ENCODE measurements around the gene SUFU.
"Not testable (repeated sequence)": the region's sequence is repeated elsewhere in the genome, so short reads cannot be mapped to it uniquely, and the experiment has no call there.

The SUFU gene

GRCh38 chr10:102514487-102515311, 10.9 kb downstream of the SUFU start:
- no peak for DNase-seq (ENCODE audit: low spot score)

- DNase-seq (ENCODE audit: low spot score) = no peak
Measured at GRCh38 chr10:102515724-102516123, 12.0 kb downstream of the SUFU start.

GRCh38 chr10:102517553-102517952, 13.8 kb downstream of the SUFU start:
- no peak for DNase-seq (ENCODE audit: low spot score)

DNA sequence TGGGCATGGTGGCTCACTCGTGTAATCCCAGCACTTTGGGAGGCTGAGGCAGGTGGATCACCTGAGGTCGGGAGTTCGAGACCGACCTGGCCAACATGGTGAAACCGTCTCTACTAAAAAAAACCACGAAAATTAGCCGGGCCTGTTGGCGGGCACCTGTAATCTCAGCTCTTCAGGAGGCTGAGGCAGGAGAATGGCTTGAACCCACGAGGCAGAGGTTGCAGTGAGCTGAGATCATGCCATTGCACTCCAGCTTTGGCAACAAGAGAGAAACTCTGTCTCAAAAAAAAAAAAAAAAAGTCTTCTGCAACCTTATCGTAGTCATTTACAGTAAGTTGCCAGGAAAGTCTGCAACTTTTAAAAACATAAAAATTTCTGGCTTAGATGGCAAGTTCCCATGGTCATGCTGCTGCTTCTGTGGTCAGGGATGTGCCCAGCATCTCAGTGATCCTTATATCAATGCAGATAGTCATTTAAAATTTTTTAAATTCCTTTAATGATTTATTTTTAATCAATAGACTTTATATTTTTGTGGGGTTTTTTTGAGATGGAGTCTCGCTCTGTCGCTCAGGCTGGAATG, 15.6 kb downstream of the SUFU start:
- DNase-seq (ENCODE audit: low spot score) = no peak

GRCh38 chr10:102522874-102523249, 19.1 kb downstream of the SUFU start:
- no peak for DNase-seq (ENCODE audit: low spot score)

DNA sequence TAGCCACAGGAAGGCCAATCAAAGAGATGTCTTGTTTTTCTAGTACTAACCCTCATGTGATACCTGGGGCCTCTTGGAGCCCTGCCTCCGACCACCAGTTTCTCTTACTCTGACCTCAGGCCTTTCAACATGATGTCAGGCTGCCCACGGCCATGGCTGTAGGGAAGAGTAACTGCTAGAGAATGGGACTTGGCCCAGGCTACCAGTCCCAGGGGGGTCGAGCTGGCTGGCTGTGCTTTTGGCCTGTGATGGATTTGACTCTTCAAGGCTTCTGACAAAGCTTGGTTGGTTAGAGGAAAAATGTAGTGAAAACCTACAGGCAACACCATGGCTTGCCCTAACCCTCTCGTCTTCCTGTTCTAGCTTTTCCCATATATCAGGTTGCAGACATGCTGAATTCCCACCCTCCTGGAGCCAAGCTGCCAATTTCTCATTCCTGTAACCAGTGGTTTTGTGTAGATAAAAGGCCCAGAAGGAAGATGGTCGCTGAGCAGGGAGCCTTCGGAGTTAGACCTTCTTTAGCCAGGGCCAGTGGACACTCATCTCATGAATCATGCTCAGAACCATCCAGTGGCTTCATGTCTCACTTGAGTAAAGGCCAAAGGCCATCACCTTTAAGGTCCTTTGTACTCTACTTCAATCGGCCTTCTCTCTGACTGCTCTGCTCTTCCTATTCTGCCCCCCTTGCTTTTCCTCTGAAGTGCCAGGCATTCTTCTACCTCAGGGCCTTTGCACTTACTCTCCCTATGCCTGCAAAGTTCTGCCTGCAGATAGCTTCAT, 19.7 kb downstream of the SUFU start:
- no peak for DNase-seq (ENCODE audit: low spot score)

- DNase-seq (ENCODE audit: low spot score) = no peak
Measured at GRCh38 chr10:102524746-102525145, 21.0 kb downstream of the SUFU start.

GRCh38 chr10:102527546-102527945, 23.8 kb downstream of the SUFU start:
- DNase-seq (ENCODE audit: low spot score) = no peak

DNA sequence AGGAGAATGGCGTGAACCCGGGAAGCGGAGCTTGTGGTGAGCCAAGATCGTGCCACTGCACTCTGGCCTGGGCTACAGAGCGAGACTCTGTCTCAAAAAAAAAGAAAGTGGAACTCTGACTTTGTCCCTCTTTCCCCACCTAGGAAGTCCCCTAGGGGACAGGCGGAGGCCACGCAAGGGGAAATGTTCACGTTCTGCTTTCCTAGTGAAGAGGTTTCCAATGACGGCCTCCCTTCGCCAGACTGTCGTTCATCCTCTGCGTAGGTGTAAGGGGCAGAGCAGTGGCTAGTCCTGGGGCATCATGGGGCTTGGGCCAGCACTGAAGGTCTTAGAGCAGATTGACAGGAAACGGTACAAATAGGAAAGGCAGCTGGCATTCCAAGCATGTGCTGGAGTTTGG, 30.6 kb downstream of the SUFU start:
- no peak for DNase-seq (ENCODE audit: low spot score)

GRCh38 chr10:102534966-102535365, 31.2 kb downstream of the SUFU start:
- DNase-seq (ENCODE audit: low spot score) = not testable (repeated sequence)

DNA sequence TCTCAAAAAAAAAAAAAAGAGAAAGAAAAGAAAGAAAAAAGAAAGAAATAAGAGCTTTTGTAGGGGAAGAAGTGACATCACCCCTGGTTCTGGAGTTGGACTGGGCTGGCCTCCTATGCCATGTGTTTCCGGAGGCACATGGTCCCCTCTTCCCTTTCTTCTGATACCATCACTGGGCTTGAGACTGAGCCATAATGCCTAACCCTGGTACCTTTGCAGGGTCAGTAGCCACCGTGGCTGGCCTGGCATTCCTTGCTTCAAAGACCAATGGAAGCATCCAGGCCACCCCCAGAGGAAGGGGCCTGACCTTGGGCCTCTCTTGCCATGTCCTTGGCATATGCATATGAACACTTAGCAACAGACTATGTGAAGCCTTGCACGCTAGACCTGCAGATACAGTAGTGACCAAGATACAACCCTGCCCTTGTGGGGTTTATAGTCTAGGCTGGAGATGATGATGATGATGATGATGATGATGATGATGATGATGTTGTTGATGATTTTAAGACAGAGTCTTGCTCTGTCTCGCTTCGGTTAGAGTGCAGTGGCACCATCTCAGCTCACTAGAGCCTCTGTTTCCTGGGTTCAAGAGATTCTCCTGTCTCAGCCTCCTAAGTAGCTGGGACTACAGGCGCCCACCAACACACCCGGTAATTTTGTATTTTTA, 31.8 kb downstream of the SUFU start:
- DNase-seq (ENCODE audit: low spot score) = no peak

DNA sequence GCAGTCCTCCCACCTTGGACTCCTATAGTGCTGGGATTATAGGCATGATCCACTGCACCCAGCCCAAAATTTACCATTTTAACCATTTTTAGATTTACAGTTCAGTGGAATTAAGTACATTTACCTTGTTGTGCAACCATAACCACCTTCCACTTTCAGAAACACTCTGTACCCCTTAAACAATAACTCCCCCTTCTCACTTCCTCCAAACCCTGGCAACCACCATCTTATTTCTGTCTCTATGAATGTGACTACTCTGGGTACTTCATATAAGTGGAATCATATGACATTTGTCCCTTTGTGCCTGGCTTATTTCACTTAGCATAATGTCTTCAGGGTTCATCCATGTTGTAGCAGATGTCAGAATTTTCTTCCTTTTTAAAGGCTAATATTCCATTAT, 33.6 kb downstream of the SUFU start:
- DNase-seq (ENCODE audit: low spot score) = no peak

DNA sequence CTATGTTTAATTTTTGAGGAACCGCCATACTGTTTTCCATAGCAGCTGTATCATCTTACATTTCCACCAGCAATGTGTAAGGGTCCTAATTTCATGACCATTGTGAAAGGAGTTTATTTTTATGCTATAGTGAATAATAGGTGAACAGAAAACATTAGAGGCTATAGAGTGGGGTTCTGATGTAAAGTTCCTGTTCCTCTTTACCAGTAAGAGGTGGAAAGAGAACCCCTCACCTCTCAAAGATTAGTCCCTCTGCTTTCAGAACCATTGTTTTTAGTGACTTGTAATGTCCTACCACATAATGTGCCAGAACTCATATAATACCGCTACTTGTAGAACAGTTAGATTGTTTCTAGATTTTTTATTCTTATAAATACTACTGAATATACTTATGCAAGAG, 34.2 kb downstream of the SUFU start:
- DNase-seq (ENCODE audit: low spot score) = no peak

GRCh38 chr10:102538811-102539210, 35.0 kb downstream of the SUFU start:
- no peak for DNase-seq (ENCODE audit: low spot score)

DNA sequence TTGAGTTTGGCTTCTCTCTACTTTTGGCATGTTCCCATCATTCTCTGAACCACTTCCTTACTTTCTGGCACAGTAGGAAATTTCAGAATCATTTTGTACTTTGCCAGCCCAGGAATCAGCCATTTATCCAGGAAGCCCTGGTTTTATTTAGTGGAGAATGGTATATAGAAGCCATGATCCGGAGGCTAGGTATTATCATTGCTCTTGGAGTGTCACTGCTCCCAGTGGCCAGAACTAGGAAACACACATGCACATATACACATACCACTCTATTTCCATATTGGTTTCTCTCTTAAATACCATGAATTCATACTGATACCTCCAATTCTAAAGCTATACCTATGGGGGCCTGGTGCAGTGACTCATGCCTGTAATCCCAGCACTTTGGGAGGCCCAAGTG, 36.3 kb downstream of the SUFU start:
- no peak for DNase-seq (ENCODE audit: low spot score)

DNA sequence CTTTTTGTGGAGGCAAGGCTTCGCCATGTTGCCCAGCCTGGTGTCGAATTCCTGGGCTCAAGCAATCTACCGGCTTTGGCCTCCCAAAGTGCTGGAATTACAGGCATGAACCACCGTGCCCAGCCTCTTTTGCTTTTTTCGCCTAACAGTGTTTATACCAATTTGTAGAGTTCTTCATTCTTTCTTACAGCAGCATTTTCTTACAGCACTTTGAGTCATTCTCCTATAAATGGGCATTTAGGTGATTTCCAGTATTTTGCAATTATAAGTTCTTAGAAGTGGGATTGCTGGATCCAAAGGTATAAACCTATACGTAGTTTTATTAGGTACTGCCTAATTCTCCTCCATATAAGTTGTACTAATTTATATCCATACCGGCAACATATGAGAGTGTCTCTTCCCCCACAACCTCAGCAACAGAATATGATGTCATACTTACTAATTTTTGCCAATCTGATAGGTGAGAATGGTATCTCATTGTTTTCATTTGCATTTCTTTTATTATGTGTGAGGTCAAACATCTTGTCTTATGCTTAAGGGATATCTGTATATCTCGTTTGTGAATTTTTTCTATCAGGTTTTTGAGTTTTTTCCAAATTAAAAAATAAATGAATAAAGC, 39.1 kb downstream of the SUFU start:
- no peak for DNase-seq (ENCODE audit: low spot score)

GRCh38 chr10:102545265-102545871, 41.6 kb downstream of the SUFU start:
- DNase-seq (ENCODE audit: low spot score) = no peak

- no peak for DNase-seq (ENCODE audit: low spot score)
Measured at GRCh38 chr10:102545997-102546396, 42.2 kb downstream of the SUFU start.

DNA sequence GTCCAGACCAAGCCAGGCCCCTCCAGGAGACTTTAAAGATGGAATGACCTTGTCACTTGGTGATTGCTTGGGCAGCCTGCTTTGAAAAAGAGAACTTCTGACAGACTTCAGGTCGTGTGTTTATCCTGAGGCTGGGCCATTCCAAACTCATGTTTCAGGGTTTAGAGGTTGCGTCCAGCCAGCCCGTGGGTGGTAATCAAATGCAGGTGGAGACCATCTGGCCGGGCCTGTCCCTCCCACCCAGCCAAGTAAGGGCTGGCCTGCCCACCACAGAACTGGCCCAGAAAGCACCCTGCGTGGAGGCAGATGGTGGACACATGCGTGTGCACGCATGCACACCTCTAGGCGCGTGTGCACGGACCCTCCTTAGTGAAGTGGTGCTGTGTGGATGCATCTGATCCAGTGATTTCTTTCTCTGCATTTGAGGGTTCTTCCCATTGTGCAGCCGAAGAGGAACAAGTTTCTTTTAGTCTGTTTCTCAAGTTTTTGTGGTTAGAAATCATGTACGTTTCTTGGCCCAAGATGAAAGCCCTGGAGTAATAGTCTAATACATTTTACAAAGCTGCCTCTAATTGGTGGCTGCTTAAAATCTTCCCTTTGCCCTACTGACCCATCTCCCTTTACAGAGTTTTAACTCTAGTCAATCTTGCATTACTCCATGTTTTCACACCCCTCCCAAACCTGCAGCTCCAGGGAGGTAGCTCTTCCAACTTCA, 43.0 kb downstream of the SUFU start:
- no peak for DNase-seq (ENCODE audit: low spot score)

GRCh38 chr10:102549549-102549948, 45.8 kb downstream of the SUFU start:
- no peak for DNase-seq (ENCODE audit: low spot score)

GRCh38 chr10:102550636-102551210, 47.0 kb downstream of the SUFU start:
- no peak for DNase-seq (ENCODE audit: low spot score)

Data from ecto neural progenitor cell (in vitro differentiated cells).